Activated CD4-positive, alpha-beta T cell treated with anti-CD3 and anti-CD28 coated beads, Interleukin-2, amount 50 U/mL, for 16 hours (primary cell): ENCODE data around the gene C3orf49.

Source experiments
- DNase-seq: peaks from one replicate; pipeline ENCODE4 v3.0.0-alpha.2; 2020

C3orf49 gene

DNA sequence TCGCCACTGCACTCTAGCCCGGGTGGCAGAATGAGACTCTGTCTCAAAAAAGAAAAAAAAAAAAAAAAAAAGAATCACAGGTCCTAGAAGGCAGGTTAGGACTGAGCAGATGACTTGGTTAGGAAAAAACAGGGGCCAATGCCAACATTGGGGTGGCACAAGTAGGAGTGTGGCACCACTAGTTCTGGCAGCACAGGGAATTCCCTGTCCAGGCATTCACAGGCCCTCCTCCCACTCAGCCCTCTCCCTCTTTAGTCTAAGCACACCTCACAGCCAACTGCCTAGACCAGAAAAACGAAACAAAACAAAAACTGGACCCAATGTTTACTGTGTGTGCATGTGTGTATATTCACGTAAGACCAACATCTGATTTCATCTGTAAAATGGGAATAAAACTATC is 34.0 kb downstream of the C3orf49 start:
- DNase-seq: no peak

GRCh38 chr3:63855333-63855940 is 36.3 kb downstream of the C3orf49 start:
- DNase-seq: no peak

DNA sequence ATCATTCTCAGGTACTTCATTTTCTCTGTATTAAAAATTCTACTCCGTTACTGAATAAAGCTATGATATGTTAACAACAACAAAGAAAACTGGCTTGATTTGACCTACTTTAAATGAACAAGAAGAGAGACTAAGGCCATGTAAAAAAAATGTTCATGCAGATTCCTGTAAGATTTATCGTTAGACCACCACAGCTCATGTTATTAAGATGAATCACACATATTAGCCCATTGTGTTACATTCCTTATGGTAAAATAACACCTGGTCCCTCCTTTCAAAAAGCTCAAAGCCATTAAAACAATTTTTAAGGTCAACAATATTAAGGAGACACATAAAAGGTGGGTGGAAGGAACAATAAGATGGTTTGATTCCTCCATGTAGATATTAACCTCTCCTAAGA is 38.2 kb downstream of the C3orf49 start:
- DNase-seq: no peak

DNA sequence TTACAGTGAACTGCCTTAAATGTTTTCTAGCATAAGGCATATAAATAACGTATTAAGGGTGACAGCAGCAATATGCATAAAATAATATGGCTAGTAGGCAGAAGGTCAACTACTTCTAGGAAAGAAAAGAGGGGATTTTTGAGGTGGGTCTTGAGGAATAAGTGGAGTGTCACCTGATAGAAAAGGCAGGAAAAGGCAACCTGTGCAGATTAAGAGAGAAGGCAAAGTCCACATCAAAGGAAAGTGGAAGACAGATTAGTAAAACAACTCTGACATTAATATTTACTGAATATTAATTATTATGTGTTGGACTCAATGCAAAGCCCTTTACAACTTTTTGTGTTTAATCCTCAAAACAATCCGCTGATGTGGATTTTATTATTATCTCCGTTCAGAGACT is 41.7 kb downstream of the C3orf49 start:
- DNase-seq: no peak

DNA sequence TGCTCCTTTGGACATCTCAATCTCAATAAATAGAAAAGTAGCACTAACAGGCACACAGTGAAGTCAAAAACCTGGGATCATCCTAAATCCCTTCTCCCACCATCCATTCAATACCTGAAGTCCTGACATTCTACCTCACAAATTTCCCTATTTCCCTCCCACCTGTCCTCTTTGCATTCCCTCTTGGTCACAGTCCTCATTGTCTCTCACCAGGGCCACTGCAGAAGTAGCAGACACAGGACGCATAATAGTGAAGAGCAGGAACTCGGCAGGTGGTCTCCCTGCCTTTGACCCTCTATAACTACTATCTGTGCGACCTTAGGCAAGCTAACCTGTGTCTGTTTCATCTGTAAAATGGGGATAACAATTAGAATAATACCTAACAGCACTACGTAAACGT is 42.2 kb downstream of the C3orf49 start:
- no peak for DNase-seq

- DNase-seq: no peak
Measured at GRCh38 chr3:63862804-63863149, 43.7 kb downstream of the C3orf49 start.

DNA sequence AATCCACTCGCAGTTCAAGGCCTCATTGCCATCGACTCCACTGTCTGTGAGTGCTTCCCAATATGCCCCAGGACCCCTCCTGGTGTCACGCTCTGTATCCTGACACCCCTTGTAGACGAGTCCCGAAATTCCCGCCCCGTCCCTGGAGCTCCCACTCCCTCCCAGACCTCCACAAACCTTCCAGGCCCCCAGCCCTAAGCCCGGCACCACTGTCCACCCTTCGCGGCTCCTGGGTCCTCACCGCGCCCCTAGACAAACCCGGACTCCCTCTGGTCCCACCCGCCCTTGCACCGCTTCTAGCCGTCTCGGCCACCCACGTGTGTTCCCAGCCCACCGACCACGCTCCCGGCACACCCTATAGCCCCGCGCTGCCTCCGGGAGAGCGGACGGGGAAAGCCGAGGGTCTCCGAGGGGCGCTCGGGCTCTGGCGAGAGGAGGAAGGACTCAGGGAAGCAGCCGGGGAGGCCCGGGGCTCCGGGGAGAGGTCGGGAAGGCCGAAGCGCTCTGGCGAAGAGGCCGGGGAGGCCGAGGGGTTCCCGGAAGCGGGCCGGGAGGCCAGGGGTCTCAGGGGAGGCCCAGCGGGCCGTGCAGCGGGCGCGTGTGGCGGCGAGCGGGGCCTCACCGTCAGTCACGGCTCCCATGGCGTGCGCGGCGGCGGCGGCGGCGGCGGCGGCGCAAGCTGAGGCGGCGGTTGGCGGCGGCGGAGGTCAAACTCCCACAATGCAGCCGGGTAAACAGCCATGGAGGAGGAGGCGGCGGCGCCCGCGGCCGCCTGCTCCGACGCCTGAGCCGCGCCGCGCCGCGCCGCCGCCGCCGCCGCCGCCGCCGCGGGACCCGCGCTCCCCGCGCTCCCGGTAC is 44.3 kb downstream of the C3orf49 start, which contains the start of the genes ATXN7 and THOC7:
TSS of gene ATXN7 (plus strand) at position 718 of the 858 bp plus-strand sequence. CDS start 48,732 bp downstream, outside the sequence.
TSS of gene THOC7 (minus strand) at position 656 of the 858 bp plus-strand sequence. CDS start at position 641, 15 bp downstream.
- peak; percentile 64 for DNase-seq

GRCh38 chr3:63864008-63864964 is 45.2 kb downstream of the C3orf49 start:
- DNase-seq: peak; percentile 48

- no peak for DNase-seq
Measured at GRCh38 chr3:63864965-63865327, 45.8 kb downstream of the C3orf49 start.

GRCh38 chr3:63867225-63867624 is 48.1 kb downstream of the C3orf49 start:
- DNase-seq: no peak

DNA sequence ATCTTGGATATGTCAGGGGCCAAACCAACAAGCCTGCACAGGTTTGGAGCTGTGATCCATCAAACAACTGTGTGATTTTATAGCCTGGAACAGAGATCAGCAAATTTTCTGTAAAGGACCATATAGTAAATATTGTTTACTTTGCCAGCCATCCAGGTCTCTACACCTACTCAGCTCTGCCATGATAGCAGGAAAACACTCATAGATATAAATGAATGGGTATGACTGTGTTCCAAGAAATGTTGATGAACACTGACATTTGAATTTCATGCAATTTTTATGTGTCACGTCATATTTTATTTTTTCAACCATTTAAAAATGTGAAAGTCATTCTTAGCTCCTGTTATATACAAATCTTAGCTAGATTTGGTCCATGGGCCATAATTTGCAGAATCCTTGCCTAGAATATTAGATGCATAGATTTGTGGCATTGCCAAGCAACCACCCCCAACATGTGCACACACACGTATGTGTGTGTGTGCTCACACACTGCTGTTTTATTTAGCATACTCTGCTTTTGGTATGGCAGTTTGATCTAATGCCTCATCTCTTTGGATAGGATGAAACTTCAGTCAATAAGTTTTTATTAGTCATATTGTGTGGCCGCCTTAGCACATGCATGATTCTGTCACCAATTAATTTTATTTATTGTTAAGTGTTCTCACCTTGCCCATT is 51.0 kb downstream of the C3orf49 start:
- DNase-seq: no peak

GRCh38 chr3:63870615-63871005 is 51.5 kb downstream of the C3orf49 start:
- no peak for DNase-seq

DNA sequence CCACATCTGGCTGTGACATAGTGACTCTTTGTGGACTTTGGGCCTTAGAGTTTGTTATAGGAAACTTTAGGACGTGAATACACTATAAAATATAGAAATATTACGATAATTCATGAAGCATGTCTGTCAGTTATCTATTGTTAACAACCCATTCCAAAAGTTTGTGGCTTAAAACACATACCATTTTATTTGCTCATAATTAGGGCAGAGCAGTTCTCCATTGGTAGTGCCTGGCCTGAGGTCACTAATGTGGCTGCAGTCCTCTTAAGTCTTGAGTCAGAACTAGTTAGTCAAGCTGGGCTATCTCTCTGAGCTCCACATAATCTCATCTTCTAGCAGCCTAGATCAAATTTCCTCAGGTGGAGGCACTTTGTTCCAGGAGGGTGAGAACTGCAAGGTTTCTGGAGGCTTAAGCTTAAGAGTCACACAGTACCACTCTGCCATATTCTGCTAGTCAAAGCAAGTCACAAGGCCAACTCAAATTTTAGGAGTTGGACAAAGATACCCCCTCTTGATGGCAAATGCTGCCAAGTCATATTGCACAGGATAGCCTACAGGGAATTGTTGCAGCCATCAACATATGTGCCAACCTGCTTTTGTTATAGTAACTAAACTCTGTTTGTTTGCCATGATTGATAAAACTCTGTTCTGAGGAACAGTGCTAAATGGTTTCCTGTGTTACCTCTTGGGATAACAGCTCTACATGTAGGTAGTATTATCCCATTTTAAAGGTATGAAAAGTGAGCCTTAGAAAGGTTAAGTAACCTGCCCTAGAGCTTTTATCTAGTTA is 53.2 kb downstream of the C3orf49 start:
- DNase-seq: no peak

- DNase-seq: no peak
Measured at GRCh38 chr3:63874769-63875168, 55.7 kb downstream of the C3orf49 start.

GRCh38 chr3:63875510-63875909 is 56.4 kb downstream of the C3orf49 start:
- DNase-seq: no peak

DNA sequence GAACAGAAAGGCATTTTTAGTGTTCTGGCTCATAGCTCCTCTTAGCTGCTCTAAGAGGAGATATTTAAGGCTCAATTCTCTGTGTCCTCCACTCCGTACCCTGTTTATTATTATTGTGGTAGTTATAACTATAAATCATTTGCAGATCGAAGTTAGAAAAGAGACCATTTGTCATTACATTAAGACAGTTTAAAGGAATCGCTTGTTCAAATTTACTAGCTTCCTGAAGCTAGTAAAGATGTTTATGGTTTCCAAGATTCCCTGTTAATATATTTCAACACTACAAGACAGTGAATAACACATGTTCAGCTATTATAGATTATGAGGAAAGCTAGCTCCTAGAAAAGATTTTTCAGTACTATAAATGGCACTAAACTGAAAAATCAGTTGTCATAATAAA is 57.2 kb downstream of the C3orf49 start:
- no peak for DNase-seq

- DNase-seq: no peak
Measured at GRCh38 chr3:63877737-63878393, 58.8 kb downstream of the C3orf49 start.

DNA sequence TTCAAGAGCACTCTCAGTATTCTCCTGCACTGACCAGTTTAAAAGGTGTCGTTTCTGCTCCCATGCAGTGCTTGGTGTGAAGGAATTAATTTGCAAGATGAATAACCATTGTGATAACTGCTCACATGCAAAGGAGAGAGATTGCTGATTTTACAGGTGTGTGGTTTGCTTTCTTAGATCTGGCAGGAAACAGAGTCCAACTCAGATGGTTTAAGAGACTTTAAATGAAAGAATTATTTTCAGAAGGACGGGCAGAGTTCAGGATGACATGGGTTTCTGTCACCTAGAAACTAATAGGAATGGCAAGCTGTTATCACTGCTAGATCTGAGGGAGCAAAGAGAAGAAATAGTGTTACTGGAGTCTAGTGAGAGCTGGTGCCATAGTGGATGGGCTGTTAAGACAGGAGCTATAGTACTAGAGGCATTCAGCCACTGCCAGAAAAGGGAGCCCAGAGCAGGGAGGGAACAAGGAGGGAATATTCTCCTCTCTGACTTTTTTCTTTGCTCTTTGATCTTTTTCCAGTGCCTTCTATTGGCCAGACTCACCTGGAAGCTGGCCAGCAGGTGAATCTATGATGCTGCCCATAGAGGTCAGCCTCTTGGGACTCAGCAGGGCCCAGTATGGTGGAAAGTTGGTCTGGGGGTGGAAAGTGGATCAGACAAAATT is 59.4 kb downstream of the C3orf49 start:
- DNase-seq: no peak

GRCh38 chr3:63880653-63881052 is 61.6 kb downstream of the C3orf49 start:
- no peak for DNase-seq

- DNase-seq: no peak
Measured at GRCh38 chr3:63886858-63887257, 67.8 kb downstream of the C3orf49 start.

DNA sequence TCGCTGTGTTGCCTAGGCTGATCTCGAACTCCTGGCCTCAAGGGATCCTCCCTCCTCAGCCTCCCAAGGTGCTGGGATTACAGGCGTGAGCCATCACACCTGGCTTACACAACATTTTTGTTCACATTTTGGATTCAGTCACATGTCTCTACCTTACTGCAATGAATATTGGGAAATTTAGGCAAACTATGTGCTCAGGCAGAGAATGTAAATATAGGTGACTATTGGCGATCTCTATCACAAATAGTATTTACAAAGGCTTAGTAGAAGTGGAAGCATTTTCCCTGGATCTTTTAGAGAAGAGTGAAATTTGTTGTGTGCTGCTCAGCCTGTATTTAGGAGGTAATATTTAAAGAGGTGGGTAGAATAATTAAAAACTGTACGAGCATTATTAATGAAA is 72.4 kb downstream of the C3orf49 start:
- DNase-seq: no peak
